CD1c-positive myeloid dendritic cell (primary cell): ENCODE data around the gene TXNRD2.
A peak's percentile ranks its signal among the peaks of the same experiment; 100 is the strongest.

Experiments
- DNase-seq: peaks from one replicate; pipeline ENCODE4 v3.0.0-alpha.2; 2016; ENCODE audit errors: extremely low spot score

TXNRD2 gene

DNA sequence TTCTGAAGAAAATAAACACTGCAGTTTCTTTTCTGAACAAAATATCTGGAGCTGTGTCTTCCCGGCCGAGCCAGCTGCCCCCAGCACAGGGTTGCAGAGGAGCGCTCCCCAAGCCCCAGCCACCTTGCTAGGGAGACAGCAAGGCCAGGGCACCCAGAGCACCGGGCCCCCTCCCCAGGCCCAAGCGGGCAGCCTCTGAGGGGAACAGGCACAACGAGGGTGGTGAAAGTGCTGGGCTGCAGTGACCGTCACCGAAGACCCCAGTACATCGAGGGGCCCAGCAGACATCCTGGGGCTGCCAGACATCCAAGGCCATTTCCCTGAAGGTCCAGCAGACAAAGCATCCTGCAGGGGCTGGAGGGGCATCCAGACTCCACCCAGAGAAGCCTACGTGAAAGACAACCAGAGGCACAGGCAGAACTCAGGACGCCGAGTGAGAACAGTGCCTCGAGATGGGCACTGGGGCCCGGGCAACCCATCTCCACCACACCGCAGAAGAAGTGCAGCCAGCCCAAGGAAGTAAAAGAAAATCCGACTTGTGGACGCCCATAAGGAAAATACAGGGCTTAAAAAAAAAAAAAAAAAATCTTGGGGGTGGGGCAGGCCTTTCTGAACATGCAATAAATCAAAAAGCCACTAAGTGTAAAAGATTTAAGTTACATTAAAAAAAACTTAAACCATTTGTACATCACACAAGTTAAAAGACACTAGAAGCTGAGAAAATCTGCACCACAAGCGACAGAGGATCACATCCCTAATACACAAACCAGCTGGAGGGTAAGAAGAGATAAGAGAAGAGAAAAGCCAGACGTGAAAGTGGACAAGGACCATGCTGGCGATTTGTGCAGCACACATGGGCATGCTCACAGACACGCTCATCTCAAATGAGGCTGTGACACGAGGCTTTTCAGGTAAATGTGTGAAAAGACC is 36.0 kb downstream of the TXNRD2 start:
- DNase-seq, result no peak

DNA sequence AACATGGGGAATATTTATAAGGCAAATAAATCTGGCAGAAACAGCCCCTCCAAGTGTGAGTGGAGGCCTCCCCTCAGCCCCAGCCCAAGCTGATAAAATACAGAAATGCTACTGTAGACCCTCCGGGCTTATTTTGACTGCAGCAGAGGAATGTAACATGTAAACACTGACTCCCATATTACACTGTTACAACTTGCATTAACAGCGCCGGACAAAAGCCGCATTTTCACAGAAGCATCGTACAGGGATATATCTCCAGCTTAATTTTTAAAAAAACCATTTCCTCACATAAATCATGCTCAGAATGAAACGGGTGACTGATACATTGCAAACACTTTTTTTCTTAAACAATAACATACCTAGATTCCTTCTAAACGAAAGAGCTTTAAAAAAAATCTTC is 36.7 kb downstream of the TXNRD2 start:
- DNase-seq, result no peak

DNA sequence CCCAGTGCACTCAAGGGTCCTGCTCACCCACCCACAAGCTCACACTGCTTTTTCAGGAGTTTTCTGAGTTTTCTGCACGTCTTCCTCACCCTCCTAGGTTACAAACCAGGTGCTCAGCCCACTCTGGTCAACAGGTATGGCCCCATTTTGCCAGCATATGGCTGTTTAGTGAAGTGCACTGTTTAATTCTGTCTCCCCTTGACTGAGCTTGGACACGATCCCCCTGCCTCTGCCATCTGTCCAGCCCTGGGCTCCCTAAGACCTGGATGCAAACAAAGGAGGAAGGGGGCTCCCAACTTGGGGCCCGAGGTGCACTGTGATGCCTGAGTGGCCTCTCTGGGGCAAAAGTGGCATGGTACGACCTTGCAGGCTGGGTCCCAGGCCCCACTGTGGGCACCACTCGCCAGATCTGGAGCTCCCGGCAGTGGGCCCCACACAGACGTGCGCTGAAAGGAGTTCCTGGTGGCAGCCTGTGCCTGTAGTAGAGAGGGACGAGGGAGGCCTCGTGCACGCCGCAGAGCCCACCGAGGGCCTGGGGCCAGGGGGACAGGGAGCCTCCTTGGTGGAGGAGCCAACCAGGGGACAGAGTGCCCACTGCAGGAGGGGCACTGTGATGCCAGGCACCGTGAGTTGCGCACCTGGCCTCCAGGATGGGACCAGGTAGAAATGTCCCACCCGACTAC is 37.3 kb downstream of the TXNRD2 start:
- DNase-seq, result no peak

DNA sequence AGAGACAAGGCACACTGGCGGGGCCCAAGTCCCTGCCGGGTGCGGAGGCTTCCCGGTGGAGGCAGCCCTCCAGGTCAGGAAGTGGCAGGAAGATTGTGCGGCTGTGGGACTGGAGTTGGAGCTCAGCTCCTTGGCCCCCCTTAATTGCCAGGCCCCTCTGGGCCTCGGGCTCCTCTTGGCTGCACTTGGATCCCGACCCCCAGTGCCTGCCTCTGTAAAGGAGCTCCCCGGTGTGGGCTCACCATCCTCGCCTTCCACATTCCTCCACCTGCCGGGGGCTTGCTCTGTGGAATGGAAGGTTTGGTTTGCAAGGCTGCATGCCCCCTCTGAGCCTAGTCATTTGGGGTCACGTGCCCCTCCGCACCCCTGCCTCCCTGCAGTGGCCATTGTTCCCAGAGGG is 38.1 kb downstream of the TXNRD2 start:
- no peak for DNase-seq

DNA sequence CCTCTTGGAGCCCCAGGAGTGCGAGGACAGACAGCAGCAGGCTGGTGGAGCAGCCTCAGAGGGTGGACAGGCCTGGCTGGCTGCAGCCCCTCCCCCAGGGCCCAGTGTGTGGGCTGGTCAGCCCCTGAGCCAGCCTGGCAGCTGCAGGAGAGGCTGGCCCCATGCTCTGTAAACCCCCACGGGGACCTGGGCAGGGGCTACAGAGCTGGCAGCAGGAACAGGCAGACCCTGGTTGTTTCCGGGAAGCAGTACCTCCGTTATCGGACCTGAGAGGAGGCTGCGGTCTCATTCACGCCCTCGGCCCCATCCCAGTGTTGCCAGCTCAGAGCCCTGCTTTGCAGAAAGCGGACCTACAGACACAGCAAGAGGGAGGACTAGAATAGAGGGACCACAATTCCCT is 38.6 kb downstream of the TXNRD2 start:
- no peak for DNase-seq

DNA sequence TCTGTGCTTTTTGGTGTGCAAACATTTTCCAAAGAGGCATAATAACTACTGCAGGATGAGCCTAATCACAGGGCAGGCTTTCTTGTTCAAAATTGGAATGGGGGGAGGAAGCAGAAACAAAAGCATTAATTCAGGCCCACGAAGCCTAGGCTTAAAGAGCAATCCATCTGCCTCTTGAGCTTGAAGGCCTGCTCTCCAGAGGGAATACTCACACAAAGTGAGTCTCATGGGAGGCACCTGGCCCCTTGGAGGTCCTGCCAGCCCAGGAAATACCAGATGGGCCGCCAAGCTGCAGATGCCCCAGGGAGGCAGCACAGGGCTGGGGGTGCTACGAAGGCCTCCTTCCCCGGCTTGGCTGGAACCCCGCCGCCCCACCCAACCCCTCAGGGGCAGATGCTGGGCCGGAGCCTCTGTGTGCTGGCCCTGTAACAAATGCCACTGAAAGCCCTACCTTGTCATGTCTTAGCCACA is 39.3 kb downstream of the TXNRD2 start:
- DNase-seq, result no peak

DNA sequence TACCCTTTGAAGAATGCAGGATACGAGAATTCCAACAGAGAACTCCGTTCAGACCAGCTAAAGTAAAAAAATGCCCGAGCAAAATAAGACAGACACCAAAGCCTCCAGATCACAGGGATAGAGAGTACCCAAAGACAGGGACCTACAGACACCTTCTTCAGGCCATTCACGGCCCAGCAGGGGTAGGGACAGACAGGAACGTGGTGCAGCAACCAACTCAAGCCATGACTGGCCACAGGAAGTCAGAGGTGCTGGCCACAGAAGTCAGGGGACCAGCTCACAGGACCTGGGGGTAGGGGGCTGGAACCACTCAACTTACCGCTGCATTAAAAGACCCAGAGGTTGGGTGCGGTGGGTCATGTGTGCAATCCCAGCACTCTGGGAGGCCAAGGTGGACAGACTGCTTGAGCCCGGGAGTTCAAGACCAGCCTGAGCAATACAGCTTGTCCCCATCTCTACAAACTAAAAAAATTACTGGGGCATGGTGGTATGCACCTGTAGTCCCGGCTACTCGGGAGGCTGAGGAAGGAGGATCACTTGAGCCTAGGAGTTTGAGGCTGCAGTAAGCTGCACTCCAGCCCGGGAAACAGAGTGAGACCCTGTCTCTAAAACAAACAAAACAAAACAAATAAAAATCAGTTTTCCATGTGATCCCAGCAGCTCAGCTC is 39.9 kb downstream of the TXNRD2 start:
- no peak for DNase-seq

DNA sequence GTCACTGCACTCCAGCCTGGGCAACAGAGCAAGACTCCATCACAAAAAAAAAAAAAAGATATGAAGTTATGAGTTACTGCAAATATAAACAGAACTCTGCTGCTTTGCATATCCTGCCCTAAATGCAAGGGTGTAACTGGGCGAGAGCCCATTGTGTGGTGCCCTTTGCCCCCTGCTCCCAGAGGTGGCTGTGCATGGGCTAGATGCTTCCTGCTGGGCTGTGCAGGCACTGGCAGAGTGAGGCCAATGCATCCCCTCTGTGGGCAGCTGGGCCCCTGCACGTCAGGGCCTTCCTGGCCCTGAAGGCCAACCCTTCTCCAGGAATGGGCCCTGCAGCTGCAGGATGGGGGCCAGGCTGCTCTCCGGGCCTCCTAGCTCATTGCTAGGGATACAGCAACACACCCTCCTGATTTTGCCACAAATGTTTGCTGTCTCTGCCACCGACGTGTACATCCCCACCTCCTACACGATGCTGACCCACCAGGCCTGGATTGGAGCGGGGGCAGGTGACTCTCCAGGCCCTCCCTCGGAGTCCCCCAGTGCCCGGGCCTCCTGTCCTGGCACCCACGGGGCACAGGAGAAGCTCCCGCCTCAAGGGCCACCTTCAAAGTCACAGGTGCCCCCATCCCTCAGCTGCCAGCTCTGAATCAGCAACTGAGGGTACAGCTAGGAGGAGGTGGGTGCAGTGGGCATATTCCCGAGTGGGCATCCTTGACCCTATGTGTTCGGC is 40.7 kb downstream of the TXNRD2 start:
- no peak for DNase-seq

DNA sequence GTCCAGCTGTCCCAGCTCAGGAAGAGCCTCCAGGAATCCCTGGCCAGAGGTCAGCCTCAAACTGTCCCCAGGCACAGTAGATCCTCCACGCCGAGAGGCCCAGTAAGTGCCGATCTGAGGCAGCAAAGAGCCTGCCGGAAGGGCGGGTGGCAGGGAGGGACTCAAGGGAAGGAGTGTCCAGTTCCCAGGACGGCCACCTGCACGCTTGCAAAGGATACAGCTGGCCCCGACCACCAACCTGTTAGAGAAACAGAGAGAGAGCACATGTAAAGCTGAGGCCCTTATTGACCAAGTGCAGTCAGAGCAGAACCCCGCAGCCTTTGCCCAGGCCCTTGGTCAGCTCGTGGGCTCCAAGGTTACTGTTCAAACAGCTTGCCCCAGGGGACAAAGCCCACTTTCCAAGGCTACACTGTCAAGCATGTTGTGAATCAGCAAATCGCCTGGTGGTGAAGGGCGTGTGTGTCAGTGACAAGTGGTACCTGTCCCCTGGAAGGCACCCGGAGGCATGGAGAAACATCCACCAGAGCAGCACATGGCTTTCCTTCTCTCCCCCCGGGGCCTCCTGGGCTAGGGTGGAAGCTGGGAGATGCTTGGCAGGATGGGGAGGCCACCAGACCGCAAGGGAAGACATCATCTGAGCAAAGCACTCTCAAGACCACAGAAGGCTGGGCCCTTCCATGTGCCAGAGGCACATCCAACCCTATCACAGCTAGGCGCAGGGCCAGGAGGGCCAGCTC is 42.6 kb downstream of the TXNRD2 start:
- no peak for DNase-seq

DNA sequence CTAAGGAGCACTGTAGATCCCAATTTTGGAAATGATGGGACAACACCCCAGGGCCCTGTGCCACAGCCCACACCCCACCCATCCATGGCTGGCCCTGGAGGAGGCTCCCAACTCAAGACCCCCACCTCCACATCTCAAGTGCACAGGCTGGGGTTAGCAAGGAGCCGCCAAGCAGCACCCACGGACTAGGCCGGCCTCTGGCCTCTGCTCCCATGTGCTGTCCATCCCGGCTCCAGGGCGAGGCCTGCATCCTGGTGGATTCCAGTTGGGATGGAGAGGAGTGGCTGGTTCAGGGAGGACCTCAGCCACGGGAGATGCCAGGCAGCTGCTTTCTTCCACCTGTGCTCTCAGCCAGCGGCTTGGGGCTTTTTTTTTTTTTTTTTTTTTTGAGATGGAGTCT is 43.5 kb downstream of the TXNRD2 start:
- DNase-seq, result no peak

DNA sequence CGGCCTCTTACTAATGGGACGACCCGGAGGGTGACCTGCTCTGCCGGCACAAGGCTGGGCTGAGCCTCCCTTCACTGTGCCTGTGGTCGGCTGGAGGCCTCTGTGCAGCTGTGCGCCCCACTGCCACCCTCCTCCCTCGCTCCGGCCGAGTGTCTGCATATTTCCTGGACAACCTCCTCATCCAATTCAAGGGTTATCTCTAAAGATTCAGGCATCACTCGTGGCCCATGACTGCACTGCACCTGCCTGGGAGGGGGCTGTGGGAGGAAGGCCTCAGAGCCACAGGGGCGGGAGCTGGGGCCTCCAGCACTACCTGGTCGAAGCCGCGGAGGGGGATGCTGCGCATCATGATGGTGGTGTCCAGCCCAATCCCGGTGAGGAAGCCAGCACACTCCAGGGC is 43.9 kb downstream of the TXNRD2 start:
- DNase-seq, result no peak

DNA sequence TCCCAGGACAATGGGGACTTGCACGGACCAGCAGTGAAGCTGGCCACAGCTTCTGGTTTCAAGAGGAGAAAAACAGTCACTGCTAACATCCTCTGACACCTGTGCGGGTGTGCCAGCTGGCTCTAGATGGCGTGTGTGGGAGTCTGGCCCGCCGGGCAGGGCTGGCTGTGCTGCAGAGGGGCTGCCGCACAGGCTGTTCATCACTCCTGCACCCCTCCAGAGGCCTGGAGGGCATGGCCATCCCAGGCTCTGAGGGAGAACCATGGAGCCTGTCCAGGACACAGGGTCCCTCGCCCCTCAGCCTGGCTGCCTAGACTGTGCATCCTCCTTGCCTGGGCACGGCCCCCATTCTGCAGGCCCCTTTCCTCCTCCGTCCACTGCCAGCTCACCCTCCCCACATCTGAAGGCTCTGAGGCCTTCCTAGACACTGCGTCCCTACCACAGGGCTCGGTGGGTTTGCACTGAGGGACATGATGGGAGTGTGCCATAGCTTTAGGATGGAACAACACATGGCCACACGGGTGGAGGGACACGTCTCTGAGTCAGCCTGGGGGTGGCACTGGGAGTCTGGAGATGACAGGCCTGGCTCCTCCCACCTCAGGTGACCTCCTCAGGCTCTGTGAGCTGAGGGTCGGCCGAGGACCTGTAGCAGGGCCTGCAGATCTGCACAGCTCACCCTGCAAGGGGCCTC is 44.8 kb downstream of the TXNRD2 start:
- no peak for DNase-seq

DNA sequence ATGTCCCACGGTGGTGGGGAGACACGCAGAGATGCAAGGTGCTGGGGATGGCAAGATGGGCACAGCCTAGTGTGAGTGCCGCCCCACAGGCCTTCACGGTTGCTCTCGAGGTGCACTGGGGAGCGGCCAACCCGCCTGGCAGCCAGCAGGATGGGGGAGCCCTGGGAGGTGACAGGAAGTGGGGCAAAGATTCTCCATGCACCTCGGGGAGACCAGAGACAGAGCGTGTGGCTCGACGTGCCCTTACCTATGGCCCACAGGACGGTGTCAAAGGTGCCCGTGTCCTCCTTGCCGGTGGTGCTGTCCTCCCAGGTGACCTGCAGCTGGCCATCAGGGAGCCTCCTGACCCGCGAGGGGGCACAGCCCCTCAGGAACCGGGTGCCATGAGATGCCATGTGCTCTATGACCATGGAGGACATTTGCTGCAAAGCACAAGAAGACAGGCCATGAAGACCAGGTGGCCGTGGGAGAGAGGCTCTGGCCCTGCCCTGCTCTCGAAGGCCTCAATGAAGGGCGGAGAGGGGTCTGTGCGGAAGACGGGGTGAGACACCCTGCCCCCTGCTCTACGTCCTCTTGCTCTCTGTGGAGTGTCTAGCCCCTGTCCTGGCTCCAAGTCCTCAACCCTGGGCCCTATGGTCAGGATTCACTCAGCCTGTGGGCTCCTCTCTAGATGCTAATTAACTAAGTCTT is 46.3 kb downstream of the TXNRD2 start:
- DNase-seq, result no peak

DNA sequence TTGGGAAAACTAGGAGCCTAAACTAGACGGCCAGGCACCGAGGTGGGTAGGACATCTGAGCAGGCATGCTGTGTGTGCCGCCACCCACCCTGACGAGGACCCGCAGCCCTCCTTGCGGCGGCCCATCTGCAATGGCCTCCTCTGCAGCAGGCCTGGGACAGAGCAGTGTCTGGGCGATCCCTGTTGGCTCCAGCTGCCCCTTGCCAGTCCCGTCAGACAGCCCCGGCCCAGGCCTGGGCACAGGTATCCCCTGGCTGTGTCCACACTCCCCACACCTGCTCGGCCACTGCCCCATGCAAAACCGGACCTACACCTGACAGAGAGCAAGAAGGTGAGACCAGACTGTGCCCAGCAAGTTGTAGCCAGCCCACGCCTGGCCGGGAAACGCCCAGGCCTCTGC is 48.3 kb downstream of the TXNRD2 start:
- DNase-seq, result no peak

DNA sequence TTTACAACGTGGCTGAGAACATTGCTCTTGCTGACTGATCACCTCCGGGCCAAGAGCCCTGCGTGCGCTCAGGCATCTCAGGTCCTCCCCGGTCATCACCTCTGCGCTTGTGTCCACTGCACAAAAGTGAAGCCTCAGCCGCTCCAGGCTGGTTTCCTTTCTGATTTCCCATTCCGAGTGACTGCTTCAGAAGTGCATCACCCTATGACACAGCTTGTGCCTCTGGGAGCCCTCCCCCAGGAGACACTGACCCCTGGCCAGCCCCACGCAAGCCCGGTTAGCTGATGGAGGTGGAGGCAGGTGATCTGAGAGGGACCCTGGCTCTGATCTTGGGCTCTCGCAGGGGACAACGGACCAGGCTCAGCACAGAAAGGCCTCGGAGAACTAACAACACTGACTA is 48.7 kb downstream of the TXNRD2 start:
- no peak for DNase-seq

DNA sequence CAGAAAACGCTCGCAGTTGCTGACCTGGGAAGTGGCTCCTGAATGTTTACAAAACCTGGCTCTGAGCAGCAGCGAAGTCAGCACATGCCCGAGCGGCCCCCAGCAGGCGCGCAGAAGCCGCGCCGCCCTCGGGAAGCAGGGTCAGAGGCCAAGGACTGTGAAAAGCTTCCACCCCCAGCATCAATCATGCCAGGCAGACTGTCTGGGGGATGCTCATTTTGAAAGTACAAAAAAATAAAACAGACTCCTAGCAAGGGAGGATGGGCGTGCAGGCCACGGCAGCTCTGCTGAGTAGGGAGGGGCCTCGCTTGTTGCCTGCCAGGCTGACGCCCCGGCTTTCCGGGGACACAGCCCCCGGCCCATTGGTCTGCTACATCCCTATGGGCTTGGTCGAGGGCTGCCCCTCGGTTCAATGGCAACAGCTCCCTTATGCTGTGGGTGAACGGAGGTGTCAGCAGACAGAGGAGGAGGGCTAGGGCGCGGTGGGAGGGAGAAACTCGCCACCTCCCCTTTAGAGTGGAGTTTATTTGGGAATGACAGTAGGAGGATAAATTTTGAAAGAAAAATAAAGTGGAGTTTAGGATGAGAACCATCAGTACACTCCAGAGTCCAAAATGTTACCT is 49.2 kb downstream of the TXNRD2 start:
- no peak for DNase-seq

DNA sequence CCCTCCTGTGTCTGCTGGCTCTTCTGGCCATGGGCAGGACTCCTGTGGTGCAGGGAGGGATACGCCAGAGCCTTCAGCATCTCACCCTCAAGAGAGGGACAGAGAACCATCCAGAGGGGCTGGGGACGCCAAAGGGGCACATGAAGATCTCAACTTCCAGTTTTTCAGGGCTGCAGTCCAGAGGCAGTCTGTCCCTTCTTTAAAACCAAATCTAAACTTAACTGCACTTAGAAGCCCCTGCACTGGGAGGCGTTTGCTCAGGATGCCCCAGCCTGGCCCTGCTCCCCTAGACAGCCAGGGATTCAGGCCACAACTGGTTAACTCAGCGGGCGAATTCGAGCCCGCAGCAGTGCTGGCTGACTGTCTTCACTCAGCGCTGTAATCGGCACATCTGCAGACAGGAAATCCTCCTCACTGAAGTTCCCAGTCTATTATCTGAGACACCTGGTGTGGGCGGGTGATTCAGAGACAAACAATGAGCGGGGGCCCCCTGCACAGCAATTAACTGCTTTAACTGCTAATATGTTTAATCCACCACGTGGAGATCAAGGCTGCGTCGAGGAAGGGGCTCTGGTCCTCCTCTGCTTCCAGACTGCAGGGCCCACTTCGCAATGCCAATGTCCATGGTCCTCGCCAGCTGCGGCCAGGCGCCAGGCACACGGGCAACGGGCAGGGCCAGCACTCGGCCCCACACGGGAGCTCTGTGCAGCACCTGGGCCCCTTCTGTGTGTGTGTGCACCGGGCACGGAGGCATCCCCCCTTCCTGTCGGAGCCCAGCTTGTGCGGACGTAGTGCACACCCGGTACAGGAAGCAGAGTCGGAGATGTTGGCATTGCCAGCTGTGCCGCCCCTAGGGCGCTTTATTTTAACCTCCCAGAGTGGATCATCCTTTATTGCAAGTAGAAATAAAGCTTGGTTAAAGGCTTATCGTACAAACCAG is 50.0 kb downstream of the TXNRD2 start:
- peak; percentile 61 for DNase-seq
